Brain microvascular endothelial cell (primary cell): Measurements from ENCODE around the gene SYVN1.

Source experiments
- DNase-seq: peaks from one replicate; pipeline ENCODE4 v3.0.0-alpha.2; 2020
- H3K27ac ChIP-seq: fragments of 250-450 bp; sonication (Bioruptor Pico); 2 replicates; pipeline ENCODE4 v1.5.1; 2020; ENCODE audit warnings: mild to moderate bottlenecking, moderate library complexity
- H3K27me3 ChIP-seq: fragments of 250-450 bp; sonication (Bioruptor Pico); replicated peaks from 2 replicates; pipeline ENCODE4 v1.5.1; 2020; ENCODE audit warnings: mild to moderate bottlenecking
- H3K36me3 ChIP-seq: fragments of 250-450 bp; sonication (Bioruptor Pico); replicated peaks from 2 replicates; pipeline ENCODE4 v1.5.1; 2020; ENCODE audit warnings: mild to moderate bottlenecking
- H3K4me3 ChIP-seq: 2 replicates; pipeline ENCODE4 v1.5.1; 2011; ENCODE audit warnings: low read depth, mild to moderate bottlenecking, control low read depth, low read length, moderate library complexity
- in situ Hi-C: cut with HindIII; loops from 2 replicates; pipeline ENCODE4 v1.10.0; 2017; ENCODE audit warnings: low sequenced_read_pairs, low pct_ligation_motif_present
- TF ChIP-seq, protein P1 (sequence below): IDR thresholded peaks from 2 replicates; pipeline ENCODE4 v1.5.1; 2011; ENCODE audit warnings: low read depth, mild to moderate bottlenecking, moderate library complexity, low read length, control low read depth, inconsistent platforms; ENCODE audit errors: missing control alignments

Gene SYVN1

DNA sequence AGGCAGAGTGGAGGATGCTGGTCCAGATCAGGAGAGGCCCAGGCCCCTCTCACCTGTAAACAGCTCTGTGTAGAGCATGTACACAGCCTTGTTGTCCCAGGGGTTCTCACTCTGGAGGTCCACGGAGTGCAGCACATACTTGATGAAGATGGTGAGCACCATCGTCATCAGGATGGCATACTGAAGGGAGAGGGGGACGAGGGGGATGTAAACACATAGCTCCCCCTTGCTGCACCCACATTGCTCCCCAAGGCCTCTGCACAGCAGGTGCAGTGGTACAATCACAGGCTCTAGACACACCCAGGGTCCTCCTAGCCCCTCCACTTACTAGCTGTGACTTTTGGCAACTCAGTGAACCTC lies 2.9 kb downstream of the SYVN1 start:
- no peak for DNase-seq
- in situ Hi-C loops = no loop called here
- Histone ChIP-seq H3K4me3 (no peak overlapping the region), H3K27ac (no peak overlapping the region), H3K36me3 (peaks cover 61% of the 10 kb centered on the region), H3K27me3 (no peaks in the 10 kb centered on the region)
- TF ChIP-seq, protein P1, sequence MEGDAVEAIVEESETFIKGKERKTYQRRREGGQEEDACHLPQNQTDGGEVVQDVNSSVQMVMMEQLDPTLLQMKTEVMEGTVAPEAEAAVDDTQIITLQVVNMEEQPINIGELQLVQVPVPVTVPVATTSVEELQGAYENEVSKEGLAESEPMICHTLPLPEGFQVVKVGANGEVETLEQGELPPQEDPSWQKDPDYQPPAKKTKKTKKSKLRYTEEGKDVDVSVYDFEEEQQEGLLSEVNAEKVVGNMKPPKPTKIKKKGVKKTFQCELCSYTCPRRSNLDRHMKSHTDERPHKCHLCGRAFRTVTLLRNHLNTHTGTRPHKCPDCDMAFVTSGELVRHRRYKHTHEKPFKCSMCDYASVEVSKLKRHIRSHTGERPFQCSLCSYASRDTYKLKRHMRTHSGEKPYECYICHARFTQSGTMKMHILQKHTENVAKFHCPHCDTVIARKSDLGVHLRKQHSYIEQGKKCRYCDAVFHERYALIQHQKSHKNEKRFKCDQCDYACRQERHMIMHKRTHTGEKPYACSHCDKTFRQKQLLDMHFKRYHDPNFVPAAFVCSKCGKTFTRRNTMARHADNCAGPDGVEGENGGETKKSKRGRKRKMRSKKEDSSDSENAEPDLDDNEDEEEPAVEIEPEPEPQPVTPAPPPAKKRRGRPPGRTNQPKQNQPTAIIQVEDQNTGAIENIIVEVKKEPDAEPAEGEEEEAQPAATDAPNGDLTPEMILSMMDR = no peak

DNA sequence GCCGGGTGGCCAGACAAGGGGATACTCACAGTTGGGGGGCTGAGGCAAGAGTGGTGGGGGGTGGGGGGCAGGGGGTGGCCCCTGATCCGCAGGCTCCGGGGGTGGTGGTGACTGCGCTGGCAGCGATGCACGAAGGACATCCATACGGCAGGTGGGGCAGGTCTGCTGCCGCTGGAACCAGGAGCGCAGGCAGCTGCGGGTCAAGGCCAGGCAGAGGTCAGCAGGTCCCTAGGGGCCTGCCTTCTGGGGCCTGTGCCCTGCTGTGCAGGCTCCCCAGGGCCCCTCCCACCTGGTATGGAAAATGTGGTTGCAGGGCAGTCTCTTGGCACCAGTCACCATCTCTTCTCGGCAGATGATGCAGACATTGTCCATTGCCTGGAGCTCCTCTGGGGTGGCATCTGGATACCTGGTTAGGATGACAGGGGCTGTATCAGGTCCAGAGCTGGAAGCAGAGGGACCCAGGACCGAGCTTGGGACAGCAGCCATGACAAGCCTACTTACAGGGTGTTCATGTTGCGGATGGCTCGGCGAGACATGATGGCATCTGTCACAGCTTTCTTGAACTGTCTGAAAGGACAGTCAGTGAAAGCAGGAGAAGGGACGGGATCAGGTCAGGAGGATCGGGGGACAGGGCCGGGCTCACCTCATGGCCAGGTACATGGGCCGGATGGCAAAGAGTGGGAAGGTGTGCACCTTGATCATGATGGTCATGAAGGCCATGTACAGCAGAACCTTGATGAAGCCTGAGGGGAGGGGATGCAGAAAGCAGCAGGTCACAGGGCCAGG lies 3.5 kb downstream of the SYVN1 start:
- TF ChIP-seq, protein P1 = no peak
- in situ Hi-C loops = no loop called here
- peaks cover 66% of the 10 kb centered on the region for H3K36me3 ChIP-seq
- H3K4me3 ChIP-seq = no peak overlapping the region
- no peaks in the 10 kb centered on the region for H3K27me3 ChIP-seq
- no peak overlapping the region for H3K27ac ChIP-seq
- DNase-seq = no peak

DNA sequence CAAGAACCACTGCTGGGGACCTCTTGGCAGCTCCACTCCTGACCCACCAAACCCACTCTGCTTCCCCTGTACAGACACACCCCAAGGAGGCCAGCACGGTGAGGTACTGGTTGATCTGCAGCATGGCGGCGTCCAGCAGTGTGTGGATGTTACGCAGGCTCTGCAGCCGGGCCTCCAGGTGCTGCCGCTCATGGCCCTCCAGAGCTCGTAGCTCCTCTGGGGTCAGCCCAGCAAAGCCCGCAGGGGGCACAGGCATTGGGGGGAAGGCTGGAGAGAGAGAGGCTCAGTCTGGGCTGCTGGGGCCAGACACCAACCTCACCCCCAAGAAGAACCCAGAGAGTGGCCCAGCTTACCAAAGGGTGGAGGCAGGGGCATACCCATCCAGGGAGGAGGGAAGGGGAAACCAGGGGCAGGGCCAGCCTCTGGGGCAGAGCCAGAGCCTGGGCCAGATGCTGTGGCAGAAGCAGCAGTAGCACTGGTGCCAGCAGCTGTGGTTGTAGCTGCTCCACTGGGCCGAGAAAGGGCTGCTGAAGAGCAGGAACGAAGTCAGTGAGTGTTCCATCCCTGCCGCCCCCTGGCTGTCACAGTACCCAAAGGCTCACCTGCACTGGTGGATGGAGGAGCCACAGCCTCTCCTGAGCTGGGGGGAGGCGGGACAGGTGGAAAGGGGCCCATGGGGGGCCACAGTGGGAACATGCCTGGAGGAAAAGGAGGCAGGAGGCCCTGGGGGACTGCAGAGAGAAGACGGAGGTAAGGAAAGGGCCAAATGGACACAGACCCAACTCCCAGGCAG lies 4.5 kb downstream of the SYVN1 start:
- TF ChIP-seq, protein P1 = no peak
- in situ Hi-C loops = no loop called here
- H3K4me3 ChIP-seq = no peak overlapping the region
- no peak for DNase-seq
- no peak overlapping the region for H3K27ac ChIP-seq
- H3K36me3 ChIP-seq = peaks cover 73% of the 10 kb centered on the region
- no peaks in the 10 kb centered on the region for H3K27me3 ChIP-seq

DNA sequence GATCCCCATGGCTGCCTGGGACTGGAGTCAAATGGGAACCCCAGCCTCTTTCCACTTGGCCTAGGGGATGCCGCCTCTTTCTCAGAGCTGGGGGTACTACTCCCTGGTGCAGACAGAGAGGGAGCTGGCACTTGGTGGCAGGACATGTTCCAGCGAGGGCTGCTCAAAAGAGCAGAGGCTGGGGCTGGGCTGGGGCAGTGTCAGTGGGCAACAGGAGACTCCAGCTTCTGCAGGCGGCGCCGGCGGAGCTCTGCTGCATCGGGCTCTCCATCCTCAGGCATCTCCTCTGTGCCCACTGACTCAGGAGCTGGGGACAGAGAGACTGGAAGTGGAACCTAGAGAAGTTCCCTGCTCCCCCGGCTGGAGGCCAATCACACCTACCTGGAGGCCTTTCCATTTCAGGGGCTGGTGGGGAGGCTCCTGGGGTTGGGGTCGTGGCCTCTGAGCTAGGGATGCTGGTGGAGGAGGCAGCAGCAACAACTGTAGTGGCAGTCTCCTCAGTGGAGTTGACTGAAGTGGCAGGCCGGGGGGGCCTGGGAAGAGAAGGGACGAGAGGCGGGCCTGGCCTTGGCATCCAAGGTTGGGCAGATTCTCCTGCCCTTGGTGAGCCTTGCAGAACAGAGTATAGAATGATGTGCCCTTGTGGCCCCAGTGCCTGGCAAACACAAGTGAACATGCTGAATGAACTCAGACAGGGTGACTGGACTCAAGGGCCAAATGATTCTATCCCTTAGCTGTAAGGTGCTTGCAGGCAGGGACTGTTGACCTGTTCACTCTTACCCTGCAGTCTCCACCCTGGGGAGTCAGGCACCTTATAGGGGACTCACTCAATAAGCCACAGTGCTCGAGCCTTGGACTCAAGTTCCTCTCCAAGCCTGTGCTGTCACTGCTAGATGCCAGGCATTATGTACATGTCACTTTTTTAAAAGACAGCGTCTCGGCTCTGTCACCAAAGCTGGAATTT lies 5.9 kb downstream of the SYVN1 start:
- Histone ChIP-seq H3K27ac (no peak overlapping the region), H3K36me3 (peaks cover 80% of the 10 kb centered on the region), H3K27me3 (no peaks in the 10 kb centered on the region), H3K4me3 (no peak overlapping the region)
- TF ChIP-seq, protein P1 = no peak
- in situ Hi-C loops = no loop called here
- DNase-seq = no peak

DNA sequence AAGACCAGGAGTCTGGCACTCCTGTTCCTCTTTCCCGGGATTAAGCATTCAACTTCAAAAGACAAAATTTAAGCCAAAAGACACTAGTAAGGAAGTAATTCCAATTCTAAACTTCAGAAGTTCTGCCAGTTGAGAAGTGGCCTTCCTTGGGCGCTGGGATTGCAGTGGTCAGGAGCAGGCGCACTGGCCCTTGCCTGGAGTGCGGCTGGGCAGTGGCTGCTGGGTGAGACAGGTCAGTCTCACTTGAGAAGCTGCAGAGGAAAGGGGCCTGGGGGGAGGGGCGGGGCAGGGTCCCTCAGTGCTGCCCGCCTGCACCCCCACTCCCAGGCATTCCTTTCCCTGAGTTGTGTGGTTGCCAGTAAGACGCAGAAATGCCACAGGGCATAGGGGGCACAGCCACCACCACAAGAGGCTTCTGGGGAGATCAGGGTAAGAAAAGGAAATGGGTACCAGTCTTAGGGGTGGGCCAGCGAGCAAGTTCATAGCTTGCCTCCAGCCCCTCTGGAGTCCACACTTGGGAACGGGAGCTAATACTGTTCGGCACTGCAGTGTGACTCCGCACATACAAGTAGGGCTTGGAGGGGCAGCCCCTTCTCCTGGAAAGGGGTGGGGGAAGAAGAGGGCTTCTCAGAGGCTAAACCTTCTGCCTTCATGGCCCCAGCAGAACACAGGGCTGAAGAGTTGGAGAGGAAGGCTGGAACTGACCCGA lies 6.7 kb downstream of the SYVN1 start:
- no peak overlapping the region for H3K27ac ChIP-seq
- in situ Hi-C loops = no loop called here
- H3K4me3 ChIP-seq = no peak overlapping the region
- DNase-seq = no peak
- no peaks in the 10 kb centered on the region for H3K27me3 ChIP-seq
- peaks cover 79% of the 10 kb centered on the region for H3K36me3 ChIP-seq
- TF ChIP-seq, protein P1 = no peak
